Skeletal muscle cell (primary cell): ENCODE measurements around the gene FADS3.

Source experiments
- DNase-seq: peaks from one replicate; pipeline ENCODE4 v3.0.0-alpha.2; 2010; ENCODE audit warnings: low read depth
- H3K4me3 ChIP-seq: 2 replicates; pipeline ENCODE4 v1.5.1; 2011; ENCODE audit warnings: low read depth, mild to moderate bottlenecking, control low read depth, low read length, moderate library complexity

The FADS3 gene, protein sequence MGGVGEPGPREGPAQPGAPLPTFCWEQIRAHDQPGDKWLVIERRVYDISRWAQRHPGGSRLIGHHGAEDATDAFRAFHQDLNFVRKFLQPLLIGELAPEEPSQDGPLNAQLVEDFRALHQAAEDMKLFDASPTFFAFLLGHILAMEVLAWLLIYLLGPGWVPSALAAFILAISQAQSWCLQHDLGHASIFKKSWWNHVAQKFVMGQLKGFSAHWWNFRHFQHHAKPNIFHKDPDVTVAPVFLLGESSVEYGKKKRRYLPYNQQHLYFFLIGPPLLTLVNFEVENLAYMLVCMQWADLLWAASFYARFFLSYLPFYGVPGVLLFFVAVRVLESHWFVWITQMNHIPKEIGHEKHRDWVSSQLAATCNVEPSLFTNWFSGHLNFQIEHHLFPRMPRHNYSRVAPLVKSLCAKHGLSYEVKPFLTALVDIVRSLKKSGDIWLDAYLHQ

DNA sequence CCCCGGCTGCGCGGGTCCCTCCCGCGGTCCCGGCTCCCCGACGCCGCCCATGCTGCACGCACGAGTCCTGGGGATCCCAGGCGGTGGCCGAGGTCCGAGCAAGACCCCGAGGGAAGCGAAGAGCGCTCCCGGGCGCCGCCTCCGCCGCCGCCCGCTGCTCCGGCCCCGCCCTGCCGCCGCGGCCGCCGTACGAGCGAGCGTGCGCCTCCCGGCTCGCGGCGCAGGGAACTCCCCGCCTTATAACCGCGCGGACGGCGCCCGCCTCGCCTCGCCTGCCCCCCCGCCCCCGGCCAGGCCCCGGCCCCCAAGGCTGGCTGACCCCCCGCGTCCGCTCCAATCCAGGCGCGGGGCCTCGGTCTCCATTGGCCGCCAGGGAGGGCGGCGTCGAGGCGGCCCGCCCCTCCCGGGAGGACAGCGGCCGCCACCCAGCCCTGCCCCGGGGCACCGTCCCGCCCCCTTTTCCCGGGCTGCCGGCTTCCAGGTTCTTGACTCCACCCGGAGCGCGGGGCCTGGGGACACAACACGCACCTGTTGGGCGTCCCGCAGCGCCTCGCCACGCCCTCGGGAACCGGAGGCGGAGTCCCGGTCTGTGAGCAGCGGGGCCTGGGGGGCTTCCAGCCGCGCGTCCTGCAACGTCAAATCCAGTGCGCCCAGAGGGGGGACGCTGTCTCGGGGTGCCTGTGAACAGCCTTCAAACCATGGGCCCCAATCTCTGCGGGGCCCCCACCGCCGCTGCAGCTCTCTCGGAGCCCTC, at the start of gene FADS3:
Gene FADS3, minus strand, starts transcription at position 215 of the 754 bp plus-strand sequence. Its CDS starts 164 bp downstream, at position 51.
- no peak for DNase-seq
- H3K4me3 ChIP-seq: peak within 1 kb of the TSS; percentile 91

DNA sequence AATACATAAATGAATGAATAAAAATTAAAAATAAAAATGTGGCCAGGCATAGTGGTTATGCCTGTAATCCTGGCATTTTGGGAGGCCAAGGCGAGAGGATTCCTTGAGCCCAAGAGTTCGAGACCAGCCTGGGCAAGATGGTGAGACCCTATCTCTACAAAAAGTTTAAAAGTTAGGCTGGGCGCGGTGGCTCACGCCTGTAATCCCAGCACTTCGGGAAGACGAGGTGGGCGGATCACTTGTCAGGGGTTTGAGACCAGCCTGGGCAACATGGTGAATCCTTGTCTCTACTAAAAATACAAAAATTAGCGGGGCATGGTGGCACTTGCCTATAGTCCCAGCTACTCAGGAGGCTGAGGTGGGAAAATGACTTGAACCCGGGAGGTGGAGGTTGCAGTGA, 49.1 kb upstream of the FADS3 start:
- no peak overlapping the region for H3K4me3 ChIP-seq
- DNase-seq: no peak

DNA sequence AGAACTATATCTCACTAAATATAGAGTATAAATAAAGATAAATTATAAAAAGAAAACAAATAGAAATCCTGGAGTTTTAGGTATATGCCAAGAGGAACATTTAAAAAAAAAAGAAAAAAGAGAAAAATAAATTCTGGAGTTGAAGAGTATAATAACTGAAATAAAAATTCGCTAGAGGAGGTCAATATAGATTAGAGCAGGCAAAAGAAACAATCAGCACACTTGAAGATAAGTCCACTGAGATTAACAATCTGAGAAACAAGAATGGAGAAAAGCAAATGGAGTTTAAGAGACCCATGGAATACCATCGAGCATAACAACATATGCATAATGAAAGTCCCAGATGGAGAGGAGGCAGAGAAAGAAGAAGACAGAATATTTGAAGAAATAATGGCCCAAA, 44.5 kb upstream of the FADS3 start:
- no peak for DNase-seq
- no peak overlapping the region for H3K4me3 ChIP-seq

GRCh38 chr11:61930933-61931332, 39.6 kb upstream of the FADS3 start:
- H3K4me3 ChIP-seq: no peak overlapping the region
- DNase-seq: no peak

DNA sequence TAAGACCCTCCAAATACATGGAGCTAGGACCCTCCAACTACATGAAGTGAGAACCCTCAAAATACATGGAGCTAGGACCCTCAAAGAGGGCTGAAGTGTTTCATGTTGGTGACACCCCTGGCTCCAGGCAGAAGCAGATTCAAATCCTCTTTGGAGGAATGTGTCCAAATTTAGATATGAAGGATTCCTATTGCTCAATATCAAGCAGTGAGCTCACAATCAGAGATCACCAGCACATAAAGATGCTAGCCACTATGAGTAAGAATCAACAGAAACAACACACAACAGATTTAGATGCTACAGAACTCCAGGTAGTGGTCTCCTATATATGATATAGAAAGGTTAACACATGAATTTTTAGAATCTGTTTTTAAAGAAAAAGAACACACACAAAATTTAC, 37.3 kb upstream of the FADS3 start:
- H3K4me3 ChIP-seq: no peak overlapping the region
- no peak for DNase-seq

DNA sequence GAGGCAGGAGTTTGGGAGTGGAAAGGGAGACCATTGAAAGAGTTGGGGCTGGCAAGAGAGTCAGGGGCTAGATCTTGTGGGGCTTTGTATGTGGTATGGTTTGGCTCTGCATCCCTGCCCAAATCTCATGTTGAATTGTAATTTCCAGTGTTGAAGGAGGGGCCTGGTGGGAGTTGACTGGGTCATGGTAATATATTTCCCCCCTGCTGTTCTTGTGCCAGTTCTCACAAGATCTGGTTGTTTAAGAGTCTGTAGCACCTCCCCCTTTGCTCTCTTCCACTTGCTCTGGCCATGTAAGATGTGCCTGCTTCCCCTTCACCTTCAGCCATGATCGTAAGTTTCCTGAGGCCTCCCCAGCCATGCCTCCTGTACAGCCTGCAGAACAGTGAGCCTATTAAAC, 36.2 kb upstream of the FADS3 start:
- no peak for DNase-seq
- no peak overlapping the region for H3K4me3 ChIP-seq

- H3K4me3 ChIP-seq: no peak overlapping the region
- DNase-seq: no peak
Observed at GRCh38 chr11:61926235-61926634, 34.9 kb upstream of the FADS3 start.

DNA sequence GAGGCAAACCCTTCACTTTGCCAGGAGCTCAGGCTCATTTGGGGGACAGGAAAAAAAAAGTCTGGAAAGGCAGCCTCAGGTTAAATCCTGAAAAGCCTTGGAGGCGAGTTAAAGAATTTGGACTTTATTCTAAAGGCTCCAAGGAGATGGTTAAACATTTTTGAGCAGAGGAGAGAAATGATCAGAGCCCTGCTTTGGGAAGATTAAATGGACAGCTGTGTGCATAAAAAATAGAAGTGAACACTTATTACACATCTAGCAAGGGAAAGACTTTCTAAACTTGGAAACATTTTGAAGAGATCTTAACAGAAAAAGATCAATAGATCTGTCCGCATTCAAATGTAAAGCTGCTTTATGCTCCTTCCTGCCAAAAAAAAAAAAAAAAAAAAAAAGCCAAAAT, 34.4 kb upstream of the FADS3 start:
- no peak for DNase-seq
- H3K4me3 ChIP-seq: no peak overlapping the region

- DNase-seq: no peak
- H3K4me3 ChIP-seq: no peak overlapping the region
Observed at GRCh38 chr11:61924064-61924455, 32.7 kb upstream of the FADS3 start.

DNA sequence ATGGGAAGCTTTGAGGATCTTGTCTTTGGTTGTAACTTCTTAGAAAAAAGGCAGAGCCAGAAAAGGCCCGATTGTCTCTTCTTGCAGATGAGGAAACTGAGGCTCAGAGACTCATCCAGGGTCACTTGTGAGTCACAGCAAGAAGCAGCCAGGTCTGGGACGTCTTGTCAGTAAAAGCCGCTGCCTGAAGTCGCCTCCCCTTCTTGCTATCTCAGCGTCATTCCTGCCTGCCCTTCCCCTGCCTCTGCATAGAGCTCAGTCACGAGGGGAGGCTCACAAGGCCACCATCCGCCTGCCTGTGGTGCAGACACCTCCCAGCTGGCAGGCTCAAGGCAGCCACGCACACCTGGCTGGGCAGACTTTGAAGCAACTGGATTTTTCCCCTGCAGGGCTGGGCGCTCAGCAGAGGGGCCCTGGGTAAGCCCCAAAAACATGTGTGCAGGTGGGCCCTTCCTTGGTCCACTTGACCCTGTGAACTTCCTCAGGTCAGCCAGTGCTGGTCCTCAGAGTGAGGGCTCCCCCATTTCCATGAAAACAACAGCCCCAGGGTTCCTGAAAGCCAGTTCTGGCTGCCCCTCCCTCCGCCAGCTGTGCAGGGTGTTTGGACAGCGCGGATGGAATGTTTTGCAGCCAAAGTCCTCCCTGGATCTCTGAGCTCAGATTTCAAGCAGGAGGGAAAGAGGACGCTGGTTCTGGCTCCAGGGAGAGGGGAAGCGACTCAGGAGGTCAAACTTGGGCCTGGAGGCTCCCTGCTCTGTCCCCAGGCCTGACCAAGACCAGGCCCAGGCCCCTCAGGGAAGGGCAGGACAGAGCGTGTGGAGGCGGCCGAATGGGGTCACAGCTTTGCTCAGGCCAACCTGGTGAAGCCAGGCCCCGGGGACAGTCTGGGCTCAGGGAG, 32.1 kb upstream of the FADS3 start:
- peak; percentile 29 for DNase-seq
- H3K4me3 ChIP-seq: no peak overlapping the region

- peak; percentile 60 for DNase-seq
- H3K4me3 ChIP-seq: no peak overlapping the region
Observed at GRCh38 chr11:61922539-61922938, 31.2 kb upstream of the FADS3 start.

GRCh38 chr11:61921446-61921845, 30.1 kb upstream of the FADS3 start:
- H3K4me3 ChIP-seq: no peak overlapping the region
- DNase-seq: no peak

DNA sequence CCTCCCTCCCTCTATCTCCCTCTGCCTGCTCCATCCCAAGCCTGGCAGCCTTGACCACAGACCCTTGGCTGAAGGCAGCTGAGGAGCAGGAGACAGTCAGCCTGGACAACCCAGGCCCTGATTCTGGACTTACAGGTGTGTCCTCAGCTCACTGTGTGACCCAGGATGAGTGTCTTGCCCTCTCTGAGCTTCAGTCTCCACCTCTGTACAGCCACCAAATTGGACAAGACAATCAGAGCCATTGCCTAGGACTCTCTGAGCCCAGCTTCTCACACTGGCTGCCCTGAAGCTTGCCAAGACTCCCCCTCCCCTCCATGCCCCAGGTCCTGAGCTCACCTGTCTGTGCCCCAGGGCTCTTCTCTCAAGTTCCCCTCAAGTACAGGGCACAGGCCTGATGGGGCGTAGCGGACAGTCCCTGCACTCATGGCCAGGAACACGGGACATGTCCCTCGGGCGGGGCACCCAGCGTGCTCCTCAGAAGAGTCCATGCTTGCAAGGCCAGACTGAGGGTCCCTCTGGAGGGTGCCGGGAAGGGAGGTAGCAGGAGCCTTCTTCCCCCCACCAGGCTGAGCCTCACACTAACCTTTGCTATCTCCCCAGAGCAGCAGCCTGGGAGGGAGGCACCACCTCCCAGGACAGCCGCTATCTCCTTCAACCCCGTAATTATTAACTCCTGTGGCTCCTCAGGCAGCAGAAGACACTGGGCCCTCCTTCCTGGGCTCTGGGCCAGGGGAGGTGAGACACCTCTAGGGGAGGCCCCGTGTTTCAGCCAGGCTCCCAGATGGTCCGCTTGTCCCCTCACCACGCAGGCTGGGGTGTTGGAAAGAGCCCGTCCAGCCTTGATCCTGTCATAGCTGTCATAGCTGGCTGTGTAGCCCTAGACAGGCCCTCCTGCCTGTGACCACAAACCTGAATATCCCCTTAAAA, 28.6 kb upstream of the FADS3 start:
- H3K4me3 ChIP-seq: no peak overlapping the region
- no peak for DNase-seq

DNA sequence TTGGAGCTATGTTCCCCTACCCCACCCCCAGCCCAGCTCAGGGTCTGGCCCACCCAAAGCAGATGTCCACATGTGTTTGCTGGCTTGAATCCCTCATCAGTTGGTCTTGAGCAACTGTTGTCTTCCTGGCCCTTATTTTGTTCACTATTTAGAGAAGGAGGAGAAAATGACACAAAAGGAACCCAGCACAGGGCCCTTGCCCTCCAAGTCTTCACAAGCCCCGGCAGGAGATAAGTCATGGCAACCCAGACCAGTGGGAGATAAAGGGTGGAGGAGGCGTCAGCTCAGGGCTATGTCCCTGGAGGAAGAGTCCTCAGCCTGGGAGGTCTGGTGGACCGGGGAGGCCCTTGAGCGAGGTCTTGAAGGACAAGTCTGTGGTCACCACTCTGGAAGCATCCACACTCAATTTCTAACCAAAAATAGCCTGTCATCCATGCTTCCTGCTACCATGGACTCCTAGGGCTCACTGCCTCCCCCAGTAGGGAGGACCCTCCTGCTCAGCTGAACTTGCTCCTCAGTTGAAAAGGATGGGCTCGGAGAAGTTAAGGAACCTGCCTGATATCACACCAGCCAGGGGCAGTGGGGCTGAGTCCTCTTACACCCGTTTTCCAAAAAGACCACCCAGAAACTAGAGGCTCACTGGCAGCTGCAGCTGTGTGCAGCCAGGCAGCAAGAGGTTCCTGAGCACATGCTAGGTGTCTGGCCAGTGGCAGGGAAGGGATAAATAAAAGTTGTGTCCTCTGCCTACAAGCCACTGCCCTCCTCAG, 27.8 kb upstream of the FADS3 start:
- no peak overlapping the region for H3K4me3 ChIP-seq
- DNase-seq: no peak

- no peak overlapping the region for H3K4me3 ChIP-seq
- DNase-seq: no peak
Observed at GRCh38 chr11:61918251-61918937, 27.0 kb upstream of the FADS3 start.

DNA sequence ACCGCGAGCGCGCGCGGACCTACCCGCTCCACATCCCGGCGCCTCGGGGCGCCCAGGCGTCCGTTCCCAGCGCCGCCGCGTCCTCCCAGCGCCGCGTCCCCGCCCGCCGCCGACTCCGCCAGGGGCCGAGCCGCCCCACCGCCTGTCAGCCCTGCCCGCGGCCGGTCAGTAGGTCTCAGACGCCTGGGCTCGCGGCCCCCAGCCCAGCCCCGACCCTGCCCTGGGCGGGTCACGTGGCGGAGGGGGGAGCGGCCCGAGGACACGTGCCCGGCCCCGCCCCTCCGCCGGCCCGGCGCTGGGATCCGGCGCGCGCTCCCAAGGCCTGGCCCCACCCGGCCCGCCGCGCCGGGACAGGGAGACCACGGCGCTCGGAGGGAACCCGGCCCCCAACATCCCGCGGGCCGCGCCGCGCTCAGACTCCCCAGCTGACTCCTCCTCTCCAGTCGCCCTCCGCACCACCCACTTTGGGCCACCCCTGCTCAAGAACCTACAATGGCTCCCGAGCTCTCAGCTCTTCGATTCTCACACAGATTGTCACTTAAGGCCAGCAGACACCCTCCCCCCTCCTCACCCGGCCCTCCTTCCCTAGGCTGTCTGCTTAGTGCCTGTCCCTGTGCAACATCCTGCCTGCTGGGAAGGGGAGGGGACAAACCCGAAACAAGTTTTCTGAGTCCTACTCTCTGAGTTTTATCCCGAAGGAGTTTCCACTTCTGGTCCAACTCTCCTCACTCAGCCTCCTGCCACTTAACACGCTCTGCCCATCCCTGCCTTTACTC, 26.2 kb upstream of the FADS3 start, which contains the start of gene RAB3IL1:
Gene RAB3IL1, minus strand, starts transcription at position 233 of the 776 bp plus-strand sequence. Its CDS starts 199 bp downstream, at position 34.
- no peak for DNase-seq
- peak within 1 kb of the TSS; percentile 57 for H3K4me3 ChIP-seq
